ENCODE data around the gene WNT5B.

DNA sequence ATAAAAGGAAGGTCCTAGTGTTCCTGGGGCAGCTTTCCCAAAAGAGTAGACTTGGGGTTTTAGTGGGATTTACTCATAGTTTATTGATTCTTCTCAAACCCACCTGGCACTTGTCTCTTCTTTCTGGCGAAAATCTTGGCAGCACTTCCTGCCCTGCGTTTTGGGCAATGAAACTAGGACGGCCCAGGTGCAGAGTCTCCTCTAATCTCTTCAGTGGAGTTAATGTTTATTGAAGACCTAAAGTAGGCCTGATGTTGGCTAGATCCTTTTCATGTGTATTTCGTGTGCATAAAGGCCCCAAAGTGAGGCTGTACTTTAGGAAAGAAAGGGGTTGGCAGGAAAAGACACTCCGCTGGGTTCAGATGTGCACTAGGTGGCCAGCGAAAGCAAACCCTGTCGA, 5.1 kb downstream of the WNT5B start:
- TF ChIP-seq, protein P1, sequence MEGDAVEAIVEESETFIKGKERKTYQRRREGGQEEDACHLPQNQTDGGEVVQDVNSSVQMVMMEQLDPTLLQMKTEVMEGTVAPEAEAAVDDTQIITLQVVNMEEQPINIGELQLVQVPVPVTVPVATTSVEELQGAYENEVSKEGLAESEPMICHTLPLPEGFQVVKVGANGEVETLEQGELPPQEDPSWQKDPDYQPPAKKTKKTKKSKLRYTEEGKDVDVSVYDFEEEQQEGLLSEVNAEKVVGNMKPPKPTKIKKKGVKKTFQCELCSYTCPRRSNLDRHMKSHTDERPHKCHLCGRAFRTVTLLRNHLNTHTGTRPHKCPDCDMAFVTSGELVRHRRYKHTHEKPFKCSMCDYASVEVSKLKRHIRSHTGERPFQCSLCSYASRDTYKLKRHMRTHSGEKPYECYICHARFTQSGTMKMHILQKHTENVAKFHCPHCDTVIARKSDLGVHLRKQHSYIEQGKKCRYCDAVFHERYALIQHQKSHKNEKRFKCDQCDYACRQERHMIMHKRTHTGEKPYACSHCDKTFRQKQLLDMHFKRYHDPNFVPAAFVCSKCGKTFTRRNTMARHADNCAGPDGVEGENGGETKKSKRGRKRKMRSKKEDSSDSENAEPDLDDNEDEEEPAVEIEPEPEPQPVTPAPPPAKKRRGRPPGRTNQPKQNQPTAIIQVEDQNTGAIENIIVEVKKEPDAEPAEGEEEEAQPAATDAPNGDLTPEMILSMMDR (IDR thresholded peaks at IDR 0.05; ENCODE audit: low read depth, low read length) = no peak
- no peak for TF ChIP-seq EZH2phosphoT487 (IDR thresholded peaks at IDR 0.05; ENCODE audit: low read depth)

All from OCI-LY3 (cell line).